ENCODE data around the gene KCNK5. TPM values are rescaled to one million over a fixed set of nuclear protein-coding genes. Genes with fewer than 3 reads are reported as not detected.

KCNK5 gene
- total RNA-seq, 6 experiments from 2014 or later = not detected

DNA sequence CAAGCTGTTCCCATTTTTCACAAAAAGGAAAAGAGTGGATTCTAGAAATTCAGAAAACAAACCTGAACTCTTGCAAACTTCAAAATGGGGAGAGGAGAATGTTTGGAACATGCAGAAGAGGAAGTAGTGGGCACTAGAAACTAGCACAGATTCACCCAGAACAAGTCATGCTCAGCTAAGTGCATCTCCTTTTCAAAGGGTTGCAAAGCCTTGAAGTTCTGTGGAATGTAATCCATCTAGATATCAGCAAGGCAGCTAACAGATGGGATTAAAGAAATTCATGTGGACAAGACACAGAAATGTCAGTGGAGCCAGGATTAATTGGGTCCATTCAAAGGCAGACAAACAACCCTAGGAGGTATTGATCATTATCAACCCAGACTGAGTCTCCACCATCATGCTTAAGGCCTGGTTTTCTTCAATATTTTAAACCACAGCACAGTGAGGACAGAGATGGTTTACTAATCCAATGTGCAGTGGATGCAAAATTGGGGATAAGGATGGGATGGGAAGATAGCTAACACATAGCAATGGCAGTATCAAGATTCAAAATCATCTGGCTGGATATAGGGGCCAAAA is 31.3 kb downstream of the KCNK5 start:
- H3K27ac Mint-ChIP-seq = no peak overlapping the region
- DNase-seq = no peak
- TF ChIP-seq, protein P1, sequence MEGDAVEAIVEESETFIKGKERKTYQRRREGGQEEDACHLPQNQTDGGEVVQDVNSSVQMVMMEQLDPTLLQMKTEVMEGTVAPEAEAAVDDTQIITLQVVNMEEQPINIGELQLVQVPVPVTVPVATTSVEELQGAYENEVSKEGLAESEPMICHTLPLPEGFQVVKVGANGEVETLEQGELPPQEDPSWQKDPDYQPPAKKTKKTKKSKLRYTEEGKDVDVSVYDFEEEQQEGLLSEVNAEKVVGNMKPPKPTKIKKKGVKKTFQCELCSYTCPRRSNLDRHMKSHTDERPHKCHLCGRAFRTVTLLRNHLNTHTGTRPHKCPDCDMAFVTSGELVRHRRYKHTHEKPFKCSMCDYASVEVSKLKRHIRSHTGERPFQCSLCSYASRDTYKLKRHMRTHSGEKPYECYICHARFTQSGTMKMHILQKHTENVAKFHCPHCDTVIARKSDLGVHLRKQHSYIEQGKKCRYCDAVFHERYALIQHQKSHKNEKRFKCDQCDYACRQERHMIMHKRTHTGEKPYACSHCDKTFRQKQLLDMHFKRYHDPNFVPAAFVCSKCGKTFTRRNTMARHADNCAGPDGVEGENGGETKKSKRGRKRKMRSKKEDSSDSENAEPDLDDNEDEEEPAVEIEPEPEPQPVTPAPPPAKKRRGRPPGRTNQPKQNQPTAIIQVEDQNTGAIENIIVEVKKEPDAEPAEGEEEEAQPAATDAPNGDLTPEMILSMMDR (IDR thresholded peaks at IDR 0.05) = no peak
- peaks cover 1% of the 10 kb centered on the region; the same call in 1 of the 2 replicates for H3K27me3 Mint-ChIP-seq (ENCODE audit: insufficient read depth)
- peaks cover 46% of the 10 kb centered on the region for H3K9me3 Mint-ChIP-seq
- no peak overlapping the region for H3K4me3 Mint-ChIP-seq
- no peaks in the 10 kb centered on the region for H3K4me1 Mint-ChIP-seq (ENCODE audit: low read depth)
- 0 out of 2 replicates have a peak, but pooled peaks cover 4% of the 10 kb centered on the region for H3K36me3 Mint-ChIP-seq (ENCODE audit: low read depth)

DNA sequence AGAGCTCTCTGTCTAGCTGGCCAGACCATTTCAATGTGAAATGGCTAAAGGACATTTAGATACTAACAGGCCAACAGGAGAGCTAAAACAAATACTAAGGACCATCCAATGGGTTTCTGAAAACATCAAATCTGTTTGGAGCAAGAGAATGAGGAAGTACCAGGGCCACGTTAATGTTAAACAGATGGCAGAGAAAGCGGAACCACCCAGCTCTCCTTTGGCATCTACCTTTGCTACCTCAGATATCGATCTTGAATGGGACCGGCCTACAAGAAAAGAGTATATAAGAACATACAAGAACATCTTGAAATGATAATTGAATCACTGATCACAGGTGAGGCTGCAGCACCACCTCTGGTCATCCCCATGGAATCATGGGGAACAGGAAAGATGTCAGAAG is 31.8 kb downstream of the KCNK5 start:
- H3K9me3 Mint-ChIP-seq = peaks cover 45% of the 10 kb centered on the region
- no peak overlapping the region for H3K4me3 Mint-ChIP-seq
- TF ChIP-seq, protein P1 (IDR thresholded peaks at IDR 0.05) = no peak
- no peak overlapping the region for H3K27ac Mint-ChIP-seq
- no peaks in the 10 kb centered on the region for H3K4me1 Mint-ChIP-seq (ENCODE audit: low read depth)
- H3K36me3 Mint-ChIP-seq (ENCODE audit: low read depth) = 0 out of 2 replicates have a peak, but pooled peaks cover 4% of the 10 kb centered on the region
- H3K27me3 Mint-ChIP-seq (ENCODE audit: insufficient read depth) = peaks cover 1% of the 10 kb centered on the region; the same call in 1 of the 2 replicates
- no peak for DNase-seq

DNA sequence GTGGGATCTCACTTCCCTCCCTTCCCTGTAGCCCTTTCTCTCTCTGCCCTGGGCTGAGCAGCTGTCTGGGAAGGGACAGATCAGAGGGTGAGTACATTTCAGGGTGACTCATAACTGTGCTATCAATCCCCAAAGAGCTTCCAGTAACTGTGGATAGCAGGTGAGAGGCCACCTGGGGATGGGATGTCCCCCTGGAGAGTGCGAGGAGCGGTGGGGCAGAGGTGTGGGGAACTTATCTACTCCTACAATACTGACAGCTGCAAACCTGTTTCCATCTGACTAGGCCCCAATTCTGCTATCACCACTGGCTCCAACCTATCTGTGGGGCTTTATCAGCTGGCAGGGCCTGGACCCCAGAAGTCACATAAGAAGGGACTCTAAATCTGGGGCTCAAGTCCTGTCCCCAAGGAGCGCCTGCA is 32.6 kb downstream of the KCNK5 start:
- no peak overlapping the region for H3K27ac Mint-ChIP-seq

DNA sequence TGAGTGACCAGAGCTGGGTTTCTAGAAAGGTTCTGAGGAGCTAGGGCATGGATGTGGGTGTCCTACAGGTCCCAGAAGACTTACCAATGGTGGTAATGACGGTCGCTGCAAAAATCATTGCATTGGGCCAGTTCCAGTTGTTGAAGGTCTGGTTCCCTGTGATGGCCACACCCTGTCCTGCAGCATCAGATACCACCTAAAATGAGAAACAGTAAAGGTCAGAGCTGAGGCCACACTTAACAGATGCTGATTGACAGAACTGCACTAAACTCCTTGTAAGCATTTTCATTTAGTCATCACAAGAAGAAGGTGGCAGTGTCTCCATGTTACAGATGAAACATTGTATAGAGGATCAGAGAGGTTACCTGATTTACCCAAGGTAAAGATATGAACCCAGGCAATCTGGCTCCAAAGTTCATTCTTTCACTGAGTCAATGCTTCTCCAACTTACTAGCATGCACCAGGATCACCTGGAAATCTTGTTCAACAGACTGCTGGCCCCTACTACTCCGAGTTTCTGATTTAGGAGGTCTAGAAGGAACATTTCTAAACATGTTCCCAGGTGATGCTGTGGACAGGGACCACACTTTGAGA is 33.4 kb downstream of the KCNK5 start:
- DNase-seq = no peak
- Mint-ChIP-seq H3K4me1 (ENCODE audit: low read depth) (no peaks in the 10 kb centered on the region), H3K27ac (no peak overlapping the region), H3K4me3 (no peak overlapping the region), H3K9me3 (peaks cover 42% of the 10 kb centered on the region), H3K36me3 (ENCODE audit: low read depth) (0 out of 2 replicates have a peak, but pooled peaks cover 4% of the 10 kb centered on the region), H3K27me3 (ENCODE audit: insufficient read depth) (no peaks in the 10 kb centered on the region)
- TF ChIP-seq, protein P1 (IDR thresholded peaks at IDR 0.05) = no peak

More for the DNA sequence above, 32.6 kb downstream of the KCNK5 start:
- no peak for DNase-seq
- TF ChIP-seq, protein P1 (IDR thresholded peaks at IDR 0.05) = no peak
- H3K36me3 Mint-ChIP-seq (ENCODE audit: low read depth) = 0 out of 2 replicates have a peak, but pooled peaks cover 4% of the 10 kb centered on the region
- H3K4me3 Mint-ChIP-seq = no peak overlapping the region
- no peaks in the 10 kb centered on the region for H3K4me1 Mint-ChIP-seq (ENCODE audit: low read depth)
- H3K27me3 Mint-ChIP-seq (ENCODE audit: insufficient read depth) = no peaks in the 10 kb centered on the region
- peaks cover 44% of the 10 kb centered on the region for H3K9me3 Mint-ChIP-seq

DNA sequence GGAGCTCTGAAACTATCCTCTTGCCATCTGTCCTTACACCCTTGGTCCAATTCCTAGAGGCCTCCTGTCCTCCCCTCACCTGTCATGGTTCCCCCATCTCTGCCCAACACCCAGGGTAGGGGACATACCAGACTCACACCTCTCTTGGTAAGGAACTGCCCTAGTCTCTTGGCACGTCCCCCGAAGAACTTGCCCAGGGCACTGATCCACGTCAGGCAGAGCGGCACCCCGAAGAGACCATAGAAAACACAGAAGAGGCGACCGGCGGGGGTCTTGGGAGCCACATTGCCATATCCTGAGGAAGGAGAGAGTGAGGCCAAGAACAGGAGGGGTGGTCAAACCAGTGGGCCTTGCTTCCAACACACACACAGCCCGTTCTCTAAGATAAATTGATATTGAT is 34.8 kb downstream of the KCNK5 start:
- no peak for DNase-seq
- no peak overlapping the region for H3K4me3 Mint-ChIP-seq
- no peak overlapping the region for H3K27ac Mint-ChIP-seq
- H3K36me3 Mint-ChIP-seq (ENCODE audit: low read depth) = 0 out of 2 replicates have a peak, but pooled peaks cover 4% of the 10 kb centered on the region
- TF ChIP-seq, protein P1 (IDR thresholded peaks at IDR 0.05) = no peak
- peaks cover 51% of the 10 kb centered on the region for H3K9me3 Mint-ChIP-seq
- no peaks in the 10 kb centered on the region; the same call in 1 of the 2 replicates for H3K27me3 Mint-ChIP-seq (ENCODE audit: insufficient read depth)
- no peaks in the 10 kb centered on the region for H3K4me1 Mint-ChIP-seq (ENCODE audit: low read depth)
